Neural cell (in vitro differentiated cells): ENCODE measurements around the gene INO80E.

Source experiments
- CTCF ChIP-seq: fragments of 450-650 bp; IDR thresholded peaks from 2 replicates; pipeline ENCODE4 v1.5.1; 2014; ENCODE audit warnings: antibody characterized with exemption, mild to moderate bottlenecking, moderate library complexity; ENCODE audit not compliant: poor library complexity, severe bottlenecking
- EP300 ChIP-seq: fragments of 450-650 bp; conservative IDR thresholded peaks from 2 replicates; pipeline ENCODE4 v1.6.1; 2014; ENCODE audit warnings: antibody characterized with exemption, mild to moderate bottlenecking, moderate library complexity; ENCODE audit not compliant: poor library complexity, severe bottlenecking
- POLR2AphosphoS5 ChIP-seq: IDR thresholded peaks from 2 replicates; pipeline ENCODE4 v1.6.1; 2012
- RAD21 ChIP-seq: fragments of 450-650 bp; conservative IDR thresholded peaks from 2 replicates; pipeline ENCODE4 v1.6.1; 2014; ENCODE audit warnings: antibody characterized with exemption, mild to moderate bottlenecking, moderate library complexity
- REST ChIP-seq: IDR thresholded peaks from 2 replicates; pipeline ENCODE4 v1.6.1; 2012; ENCODE audit warnings: borderline replicate concordance
- SMC3 ChIP-seq: fragments of 450-650 bp; conservative IDR thresholded peaks from 2 replicates; pipeline ENCODE4 v1.6.1; 2014; ENCODE audit warnings: antibody characterized with exemption, mild to moderate bottlenecking, moderate library complexity; ENCODE audit not compliant: poor library complexity
- TAF1 ChIP-seq: IDR thresholded peaks from 2 replicates; pipeline ENCODE4 v1.6.1; 2012; ENCODE audit warnings: low read depth

- TF ChIP-seq EP300: no peak
- peak; percentile 38 for TF ChIP-seq CTCF
- TF ChIP-seq REST: no peak
- no peak for TF ChIP-seq TAF1
- TF ChIP-seq POLR2AphosphoS5: no peak
- no peak for TF ChIP-seq RAD21
- no peak for TF ChIP-seq SMC3
These were observed 45.8 kb downstream of the INO80E start for GRCh38 chr16:30041841-30042240.
